D721Med (cell line): ENCODE measurements around the gene NCKAP5.

ENCODE experiments used
- DNase-seq: peaks from one replicate; pipeline ENCODE4 v3.0.0; 2011; ENCODE audit warnings: low spot score; ENCODE audit not compliant: insufficient read length
- FAIRE-seq: peaks from 2 replicates; lab custom pipeline; 2011; peaks lifted over from hg19 to GRCh38; lab: Jason Lieb, UNC
- TF ChIP-seq, protein P1 (sequence below): IDR thresholded peaks from 2 replicates; pipeline ENCODE4 v1.5.1; 2012; ENCODE audit warnings: mild to moderate bottlenecking, control low read depth; ENCODE audit not compliant: insufficient read depth; ENCODE audit errors: missing control alignments

The NCKAP5 gene

DNA sequence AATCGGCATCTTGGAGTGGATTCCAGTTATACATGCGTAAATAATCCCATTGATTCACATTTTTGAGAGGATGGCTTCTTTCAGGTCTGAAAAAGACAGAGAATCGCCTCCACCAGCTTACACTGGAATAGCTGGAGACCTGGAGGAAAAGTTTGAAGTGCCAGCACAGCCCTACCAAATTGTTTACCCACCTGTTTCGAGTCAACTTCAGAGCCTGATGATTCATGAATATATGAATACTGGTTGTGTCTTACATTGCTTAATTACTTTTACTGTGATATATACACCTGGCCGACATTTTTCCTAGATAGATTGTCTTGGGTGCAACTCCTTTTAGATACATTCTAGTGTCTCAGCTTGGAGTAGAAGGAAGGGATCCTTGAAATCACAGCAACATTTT, 335 bp upstream of the NCKAP5 start:
- FAIRE-seq (no peak), DNase-seq (no peak)
- TF ChIP-seq, protein P1, sequence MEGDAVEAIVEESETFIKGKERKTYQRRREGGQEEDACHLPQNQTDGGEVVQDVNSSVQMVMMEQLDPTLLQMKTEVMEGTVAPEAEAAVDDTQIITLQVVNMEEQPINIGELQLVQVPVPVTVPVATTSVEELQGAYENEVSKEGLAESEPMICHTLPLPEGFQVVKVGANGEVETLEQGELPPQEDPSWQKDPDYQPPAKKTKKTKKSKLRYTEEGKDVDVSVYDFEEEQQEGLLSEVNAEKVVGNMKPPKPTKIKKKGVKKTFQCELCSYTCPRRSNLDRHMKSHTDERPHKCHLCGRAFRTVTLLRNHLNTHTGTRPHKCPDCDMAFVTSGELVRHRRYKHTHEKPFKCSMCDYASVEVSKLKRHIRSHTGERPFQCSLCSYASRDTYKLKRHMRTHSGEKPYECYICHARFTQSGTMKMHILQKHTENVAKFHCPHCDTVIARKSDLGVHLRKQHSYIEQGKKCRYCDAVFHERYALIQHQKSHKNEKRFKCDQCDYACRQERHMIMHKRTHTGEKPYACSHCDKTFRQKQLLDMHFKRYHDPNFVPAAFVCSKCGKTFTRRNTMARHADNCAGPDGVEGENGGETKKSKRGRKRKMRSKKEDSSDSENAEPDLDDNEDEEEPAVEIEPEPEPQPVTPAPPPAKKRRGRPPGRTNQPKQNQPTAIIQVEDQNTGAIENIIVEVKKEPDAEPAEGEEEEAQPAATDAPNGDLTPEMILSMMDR = no peak

DNA sequence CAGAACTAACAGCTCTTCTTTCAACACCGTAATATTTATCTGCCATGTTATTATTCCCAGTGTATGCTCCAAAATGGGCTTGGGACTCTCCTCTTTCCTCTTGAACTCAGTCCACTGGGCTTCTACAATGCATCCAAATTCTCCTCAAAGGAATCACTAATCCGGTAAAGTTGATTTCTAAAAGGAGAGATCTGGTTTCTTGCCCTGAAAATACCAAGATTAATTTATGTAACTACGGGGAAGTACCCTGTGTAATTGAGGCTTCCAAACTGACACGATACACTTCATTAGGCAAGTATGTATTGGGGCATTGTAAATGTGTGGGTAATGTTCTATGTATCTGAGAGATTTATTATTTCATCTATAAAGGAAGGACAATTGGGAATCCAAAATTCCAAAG, 5.7 kb downstream of the NCKAP5 start:
- TF ChIP-seq, protein P1 = no peak
- DNase-seq (no peak), FAIRE-seq (no peak)

DNA sequence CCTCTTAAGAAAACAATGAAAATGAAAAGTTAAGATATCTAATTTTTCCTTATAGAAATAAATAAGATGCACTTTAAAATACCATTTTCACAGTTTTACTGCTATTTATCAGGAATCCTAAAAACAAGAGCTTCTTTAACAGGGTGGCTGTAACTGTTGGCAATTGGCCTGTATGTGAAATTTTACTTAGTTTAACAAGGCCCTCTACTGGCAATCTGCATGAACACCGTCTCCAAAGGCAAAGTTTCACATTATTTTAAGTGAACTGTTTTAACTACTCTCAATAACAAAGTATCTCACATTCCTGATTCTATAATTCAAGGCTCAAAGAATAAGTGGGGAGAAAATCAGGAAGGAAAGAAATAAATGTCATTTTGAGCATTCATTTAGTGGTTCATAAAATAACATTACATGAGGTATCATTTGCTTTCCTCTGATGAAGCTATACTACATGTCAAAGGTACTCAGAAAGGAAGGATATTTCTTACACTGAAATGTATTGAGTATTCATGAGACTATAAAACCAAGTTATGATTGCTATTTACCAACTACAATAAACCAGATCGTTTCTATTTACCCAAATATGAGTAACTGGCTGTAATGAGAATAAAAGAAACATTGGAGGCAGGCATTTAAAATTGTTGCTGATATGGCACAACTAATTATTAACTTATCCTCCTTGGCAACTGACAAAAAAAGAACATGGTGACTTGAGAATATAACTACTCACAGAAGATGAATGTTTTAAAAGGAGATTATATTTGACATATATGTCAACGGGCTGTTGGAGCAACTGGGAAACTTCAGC, 7.0 kb downstream of the NCKAP5 start:
- peak; percentile 72 for FAIRE-seq
- DNase-seq = no peak
- TF ChIP-seq, protein P1 = peak; percentile 94

DNA sequence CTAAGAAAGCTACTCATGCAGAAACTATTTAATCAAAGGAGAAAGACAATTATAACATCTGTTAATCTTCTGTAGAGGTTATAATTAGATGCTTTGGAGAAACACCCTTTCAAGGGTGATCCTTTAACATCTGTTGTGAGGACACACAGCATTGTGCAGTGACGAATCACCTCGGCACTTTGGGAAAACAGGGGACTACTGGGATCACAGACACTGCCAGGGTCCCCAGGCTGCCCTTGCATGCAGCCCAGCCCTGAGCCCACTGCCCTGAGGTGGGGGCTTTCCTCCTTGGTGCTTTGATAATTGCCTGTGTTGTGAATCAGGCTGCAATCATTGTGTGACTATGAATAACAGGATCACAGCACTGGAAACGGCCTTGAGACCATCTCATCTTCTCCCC, 10.6 kb downstream of the NCKAP5 start:
- FAIRE-seq (no peak), DNase-seq (no peak)
- TF ChIP-seq, protein P1 = no peak

DNA sequence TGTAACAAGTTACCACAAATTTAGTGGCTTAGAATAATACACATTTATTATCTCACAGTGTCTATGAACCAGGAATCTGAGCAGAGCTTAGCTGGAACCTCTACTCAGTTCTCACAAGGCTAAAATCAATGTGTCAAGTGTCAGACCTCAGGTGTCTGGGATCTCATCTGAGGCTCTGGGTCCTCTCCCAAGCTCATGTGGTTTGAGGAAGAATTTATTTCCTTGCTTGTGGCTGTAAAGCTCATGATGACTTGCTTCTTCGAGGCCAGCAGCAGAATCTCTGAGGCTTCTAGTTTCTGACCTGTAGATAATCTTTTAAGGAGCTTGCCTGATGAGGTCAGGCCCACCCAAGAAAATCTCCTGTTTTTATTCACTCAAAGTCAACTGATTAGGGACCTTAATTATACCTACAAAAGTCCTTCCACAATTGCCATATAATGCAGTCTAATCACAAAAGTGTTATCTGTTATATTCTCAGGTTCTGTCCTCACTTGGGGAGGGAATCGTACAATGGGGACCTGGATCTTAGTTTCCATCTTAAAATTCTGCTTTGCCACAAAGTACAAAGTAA, 14.3 kb downstream of the NCKAP5 start:
- TF ChIP-seq, protein P1 = no peak
- DNase-seq = no peak
- FAIRE-seq = no peak

DNA sequence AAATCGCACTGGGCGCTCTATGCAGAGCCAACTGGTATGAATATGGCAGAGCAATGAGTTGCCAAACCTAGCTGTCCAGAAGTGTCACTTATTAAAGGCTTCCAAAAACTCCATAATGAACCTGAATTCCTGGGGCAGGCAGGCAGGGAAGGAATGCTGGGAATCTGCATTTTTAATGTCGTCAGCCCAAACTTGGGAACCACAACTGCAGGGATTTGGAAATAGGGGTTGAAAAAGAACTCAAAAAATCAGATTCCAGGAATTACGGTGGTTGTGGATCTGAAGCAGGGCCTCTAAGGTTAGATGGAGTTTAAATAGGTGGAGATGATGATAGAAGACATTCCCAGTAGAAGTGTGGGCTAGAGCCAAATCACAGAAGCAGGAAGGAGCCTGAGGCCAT, 15.0 kb downstream of the NCKAP5 start:
- FAIRE-seq (no peak), DNase-seq (no peak)
- TF ChIP-seq, protein P1 = no peak

DNA sequence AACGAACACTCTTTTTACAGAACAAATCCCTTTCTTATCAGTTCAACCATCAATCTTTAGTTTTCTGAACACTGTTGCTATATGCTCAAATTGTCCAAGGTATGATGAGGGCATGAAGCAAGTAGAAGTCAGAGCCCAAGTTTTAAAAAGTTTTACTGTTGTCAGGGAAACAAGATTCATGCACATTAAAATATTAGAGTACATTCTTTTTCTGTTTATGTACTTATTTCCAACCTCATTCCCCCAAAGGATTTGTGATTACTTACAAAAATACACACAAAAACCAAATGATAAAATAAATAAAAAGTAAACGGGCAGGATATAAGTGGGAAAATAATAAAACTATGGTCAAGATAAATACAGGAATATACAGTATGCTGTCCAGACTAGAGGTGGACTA, 15.4 kb downstream of the NCKAP5 start:
- TF ChIP-seq, protein P1 = no peak
- no peak for DNase-seq
- FAIRE-seq = no peak
